Effector CD4-positive, alpha-beta T cell (primary cell): ENCODE measurements around the gene CEBPE.
A peak's percentile ranks its signal among the peaks of the same experiment; 100 is the strongest.
"Not testable (repeated sequence)": the region's sequence is repeated elsewhere in the genome, so short reads cannot be mapped to it uniquely, and the experiment has no call there.

Experiments used
- DNase-seq: peaks from one replicate; pipeline ENCODE4 v3.0.0-alpha.2; 2020

The CEBPE gene

GRCh38 chr14:23120541-23121251 is 1.6 kb upstream of the CEBPE start:
- peak; percentile 61 for DNase-seq

GRCh38 chr14:23119363-23120327 is 590 bp upstream of the CEBPE start:
- DNase-seq, result no peak

- DNase-seq, result no peak
Observed at GRCh38 chr14:23117371-23118020, 1.6 kb downstream of the CEBPE start.

GRCh38 chr14:23115918-23116317 is 3.1 kb downstream of the CEBPE start:
- no peak for DNase-seq

DNA sequence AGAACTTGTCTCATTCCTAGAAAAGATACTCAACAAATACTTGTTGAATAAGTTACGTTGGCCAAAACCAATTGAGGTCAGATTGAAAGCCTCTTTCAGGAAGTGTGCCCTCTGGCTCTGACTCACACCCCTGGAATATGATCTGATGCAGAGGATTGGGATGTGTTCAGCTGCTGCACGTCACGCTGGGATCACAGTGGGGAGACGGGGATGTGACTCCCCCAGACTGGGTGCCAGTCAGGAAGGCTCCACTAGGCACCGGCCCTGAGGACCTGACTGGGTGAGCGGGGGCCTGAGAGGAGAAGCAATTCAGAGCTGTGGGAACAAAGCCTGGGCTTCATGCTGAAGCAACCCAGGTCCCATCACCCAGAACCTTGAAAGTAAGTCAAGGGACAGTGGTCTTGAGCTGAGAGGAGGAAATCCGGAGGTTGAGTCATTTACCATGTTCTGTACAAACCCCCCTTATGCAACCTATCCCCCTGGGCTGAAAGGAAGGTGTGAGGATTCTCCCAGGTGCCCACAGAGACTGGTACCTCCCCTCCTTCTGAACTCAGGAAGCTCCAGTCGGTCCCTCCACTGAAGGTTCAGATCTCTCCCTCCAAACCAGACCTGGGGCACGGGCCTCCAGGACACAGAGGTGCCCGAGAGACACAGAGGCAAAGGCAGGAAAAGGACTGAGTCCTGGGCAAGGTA is 3.9 kb downstream of the CEBPE start:
- DNase-seq, result no peak

- DNase-seq, result no peak
Observed at GRCh38 chr14:23114669-23115038, 4.4 kb downstream of the CEBPE start.

DNA sequence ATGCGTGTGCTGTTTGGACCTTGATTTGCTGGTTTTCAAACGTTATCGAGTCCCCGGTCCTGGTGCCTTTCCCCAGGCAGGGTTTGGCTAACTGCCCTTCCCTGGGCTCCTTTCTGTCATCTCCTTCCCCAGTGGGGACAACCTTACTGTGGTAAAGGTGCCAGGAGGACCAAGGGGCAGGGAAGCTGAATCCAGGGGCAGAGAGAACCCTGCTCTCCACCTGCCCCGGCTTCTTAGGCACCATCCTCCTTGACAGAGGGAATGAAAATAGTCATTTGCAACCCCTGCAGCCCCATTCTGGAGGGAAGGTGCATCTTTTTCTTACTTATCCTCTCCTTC is 5.0 kb downstream of the CEBPE start:
- DNase-seq, result no peak

DNA sequence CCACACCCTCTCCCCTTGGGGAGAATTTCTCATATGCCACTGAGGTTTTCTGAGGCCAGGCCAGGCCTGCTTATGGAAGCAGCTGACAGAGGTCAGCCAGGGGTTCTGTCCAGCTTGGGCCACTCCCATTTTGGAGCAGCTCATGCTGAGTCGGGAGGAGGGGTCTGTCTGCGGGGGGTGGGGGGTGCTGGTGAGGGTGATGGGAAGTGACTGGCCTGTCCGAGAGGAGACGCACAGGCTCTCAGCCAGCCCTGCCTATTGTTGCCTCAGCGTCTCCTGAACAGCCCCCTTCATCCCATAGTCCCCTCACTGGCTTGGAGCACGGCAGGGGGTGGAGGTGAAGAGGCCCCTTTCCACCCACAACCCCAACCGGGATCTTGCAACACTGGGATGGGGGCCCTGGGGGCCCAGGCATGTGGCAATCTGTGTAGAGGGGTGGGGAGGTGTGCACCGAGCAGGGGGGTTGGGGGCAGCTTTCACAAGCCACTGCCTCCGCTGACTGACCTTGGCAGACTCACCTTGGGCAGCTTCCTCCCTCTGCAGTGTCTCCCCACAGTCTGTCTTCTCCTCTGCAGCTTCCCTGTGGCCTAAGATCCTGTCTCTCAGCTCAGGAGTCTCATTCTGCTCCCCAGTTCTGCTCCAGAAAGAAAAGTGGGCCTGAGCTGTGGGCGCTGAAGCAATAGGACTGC is 5.5 kb downstream of the CEBPE start:
- DNase-seq, result no peak

DNA sequence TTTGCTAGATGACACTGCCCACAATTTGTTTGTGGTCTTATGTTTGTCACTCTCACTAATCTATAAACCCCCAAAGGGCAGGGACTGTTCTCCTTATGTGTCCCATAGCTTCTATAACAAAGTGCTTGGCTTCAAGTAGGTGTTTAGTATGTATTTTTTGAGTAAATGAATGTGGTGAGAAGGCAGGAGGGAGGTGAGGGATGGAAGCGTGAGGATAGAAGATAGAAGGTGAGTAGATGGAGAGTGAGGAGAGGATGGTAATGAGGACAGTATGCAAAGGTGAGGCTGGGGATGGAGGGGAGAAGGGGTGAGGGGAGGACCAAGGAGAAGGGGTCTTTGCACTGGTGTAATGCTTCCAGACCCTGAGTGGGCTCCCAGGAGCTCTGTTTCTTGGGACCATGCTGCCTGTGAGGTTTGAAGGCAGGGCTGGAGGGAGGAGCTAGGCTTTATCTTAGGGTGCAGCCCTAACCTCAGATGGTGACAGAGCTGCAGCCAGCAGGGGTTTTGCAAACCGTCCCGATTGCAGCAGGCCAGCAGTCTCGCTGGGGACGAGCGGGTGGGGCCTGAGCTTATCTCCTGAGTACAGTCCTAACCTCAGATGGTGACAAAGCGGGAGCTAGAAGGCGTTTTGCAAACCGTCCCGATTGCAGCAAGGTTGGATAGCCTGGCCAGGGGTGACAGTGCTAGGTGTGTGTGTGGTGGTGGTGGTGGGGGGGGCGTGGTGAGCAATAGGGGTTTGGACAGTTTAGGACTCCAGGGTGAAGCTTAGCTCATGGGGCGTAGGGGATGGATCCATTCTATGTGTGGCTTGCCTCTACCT is 6.5 kb downstream of the CEBPE start:
- DNase-seq, result no peak

DNA sequence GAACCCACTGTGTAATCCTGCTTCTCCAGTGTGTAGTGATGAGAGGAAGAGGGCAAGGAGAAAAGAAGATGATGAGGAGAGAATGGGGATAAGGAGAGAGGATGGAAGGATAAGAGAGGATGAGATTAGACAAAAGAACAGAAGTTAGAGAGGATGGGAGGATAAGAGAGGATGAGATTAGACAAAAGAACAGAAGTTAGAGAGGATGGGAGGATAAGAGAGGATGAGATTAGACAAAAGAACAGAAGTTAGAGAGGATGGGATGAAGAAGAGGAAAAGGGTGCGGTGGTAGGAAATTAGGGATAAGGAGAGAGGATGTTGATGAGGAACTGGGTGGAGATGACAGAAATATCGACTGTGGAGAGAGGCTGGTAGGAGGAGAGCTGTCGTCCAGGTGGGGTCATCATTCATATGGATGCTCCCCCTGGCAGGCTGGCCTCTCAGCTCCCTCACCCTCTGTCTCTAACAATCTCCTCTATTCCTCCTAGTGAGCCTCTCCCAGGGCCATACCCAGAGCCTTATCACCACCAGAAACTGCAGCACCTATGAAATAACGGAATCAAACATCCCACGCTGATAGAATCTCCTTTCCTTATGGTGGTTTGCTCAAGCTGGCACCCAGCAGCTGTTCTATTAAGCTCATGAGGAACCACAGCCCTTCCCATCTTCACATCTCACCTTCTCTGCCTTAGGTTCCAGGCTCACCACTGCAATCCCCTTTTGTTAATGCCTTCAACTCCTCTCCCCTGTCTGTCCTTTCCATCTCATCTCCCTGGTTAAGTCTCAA is 8.3 kb downstream of the CEBPE start:
- DNase-seq, result no peak

GRCh38 chr14:23109769-23110168 is 9.3 kb downstream of the CEBPE start:
- no peak for DNase-seq

DNA sequence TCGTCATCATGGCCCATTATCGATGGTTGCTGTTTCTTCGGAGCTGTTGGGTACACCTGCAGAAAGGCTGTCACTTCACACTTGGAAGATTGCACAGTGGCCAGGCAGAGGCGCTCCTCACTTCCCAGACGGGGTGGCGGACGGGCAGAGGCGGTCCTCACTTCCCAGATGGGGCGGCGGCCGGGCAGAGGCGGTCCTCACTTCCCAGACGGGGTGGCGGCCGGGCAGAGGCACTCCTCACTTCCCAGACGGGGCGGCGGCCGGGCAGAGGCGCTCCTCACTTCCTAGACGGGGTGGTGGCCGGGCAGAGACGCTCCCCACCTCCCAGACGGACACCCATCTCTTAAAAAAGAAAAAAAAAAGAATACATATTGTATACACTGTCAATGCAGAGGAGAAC is 10.9 kb downstream of the CEBPE start:
- not testable (repeated sequence) for DNase-seq

GRCh38 chr14:23107620-23108019 is 11.4 kb downstream of the CEBPE start:
- not testable (repeated sequence) for DNase-seq

DNA sequence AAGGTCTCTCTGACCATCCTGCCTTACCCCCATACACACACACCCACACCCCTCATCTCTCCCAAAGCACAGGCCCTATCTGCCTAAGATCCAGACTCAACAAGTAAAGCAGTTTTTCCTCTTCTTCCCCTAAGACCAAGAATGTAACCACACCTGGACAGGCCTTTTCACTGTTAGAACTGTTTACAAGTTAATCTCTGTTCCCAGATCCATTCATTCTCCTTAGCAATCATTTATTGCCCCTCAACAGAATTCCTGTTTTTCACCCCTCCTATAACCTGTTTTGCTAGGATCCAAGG is 12.4 kb downstream of the CEBPE start:
- DNase-seq, result no peak

GRCh38 chr14:23105348-23105824 is 13.7 kb downstream of the CEBPE start:
- DNase-seq, result no peak

- DNase-seq, result no peak
Observed at GRCh38 chr14:23104591-23105347, 14.3 kb downstream of the CEBPE start, which contains the start of gene CIROP. Gene CIROP, minus strand, starts transcription at chr14:23104989. Its CDS starts 69 bp downstream, at chr14:23104920.

DNA sequence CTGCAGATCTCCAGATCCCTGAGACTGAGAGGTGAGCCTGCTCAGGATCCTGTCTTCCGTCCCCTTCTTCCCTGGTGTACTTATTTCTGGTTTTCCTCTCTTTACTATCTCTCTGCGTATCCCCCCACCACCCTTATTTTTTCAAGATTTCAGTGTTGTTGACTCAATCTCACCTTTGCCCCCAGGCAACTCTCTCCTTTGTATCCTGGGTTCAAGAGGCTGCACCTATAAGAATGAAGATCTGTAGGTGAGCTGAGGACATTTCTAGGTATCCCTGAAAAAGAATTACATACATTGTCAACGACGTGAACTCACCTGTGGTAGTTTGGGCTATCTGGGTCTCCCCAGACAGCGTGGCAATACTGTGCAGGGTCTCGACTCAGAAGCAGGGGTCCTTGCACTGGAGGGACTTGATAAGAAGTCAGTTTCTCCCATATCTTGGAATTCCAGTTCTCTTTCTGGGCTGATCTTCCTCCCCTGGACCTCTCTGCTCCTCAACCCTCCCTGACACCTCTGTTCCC is 14.9 kb downstream of the CEBPE start:
- DNase-seq, result no peak

GRCh38 chr14:23103581-23103980 is 15.5 kb downstream of the CEBPE start:
- DNase-seq, result no peak

- no peak for DNase-seq
Observed at GRCh38 chr14:23102801-23103200, 16.3 kb downstream of the CEBPE start.
